T follicular helper cell (primary cell): ENCODE results near the gene NUP62.
"Not testable (repeated sequence)": the region's sequence is repeated elsewhere in the genome, so short reads cannot be mapped to it uniquely, and the experiment has no call there.

Source experiments
- DNase-seq: peaks from one replicate; pipeline ENCODE4 v3.0.0-alpha.2; 2020; ENCODE audit warnings: low read depth

Gene NUP62

GRCh38 chr19:49924881-49925210 lies 4.5 kb downstream of the NUP62 start:
- DNase-seq: not testable (repeated sequence)

GRCh38 chr19:49924004-49924880 lies 5.1 kb downstream of the NUP62 start:
- DNase-seq: no peak

- no peak for DNase-seq
Measured at GRCh38 chr19:49923055-49924003, 6.0 kb downstream of the NUP62 start.

DNA sequence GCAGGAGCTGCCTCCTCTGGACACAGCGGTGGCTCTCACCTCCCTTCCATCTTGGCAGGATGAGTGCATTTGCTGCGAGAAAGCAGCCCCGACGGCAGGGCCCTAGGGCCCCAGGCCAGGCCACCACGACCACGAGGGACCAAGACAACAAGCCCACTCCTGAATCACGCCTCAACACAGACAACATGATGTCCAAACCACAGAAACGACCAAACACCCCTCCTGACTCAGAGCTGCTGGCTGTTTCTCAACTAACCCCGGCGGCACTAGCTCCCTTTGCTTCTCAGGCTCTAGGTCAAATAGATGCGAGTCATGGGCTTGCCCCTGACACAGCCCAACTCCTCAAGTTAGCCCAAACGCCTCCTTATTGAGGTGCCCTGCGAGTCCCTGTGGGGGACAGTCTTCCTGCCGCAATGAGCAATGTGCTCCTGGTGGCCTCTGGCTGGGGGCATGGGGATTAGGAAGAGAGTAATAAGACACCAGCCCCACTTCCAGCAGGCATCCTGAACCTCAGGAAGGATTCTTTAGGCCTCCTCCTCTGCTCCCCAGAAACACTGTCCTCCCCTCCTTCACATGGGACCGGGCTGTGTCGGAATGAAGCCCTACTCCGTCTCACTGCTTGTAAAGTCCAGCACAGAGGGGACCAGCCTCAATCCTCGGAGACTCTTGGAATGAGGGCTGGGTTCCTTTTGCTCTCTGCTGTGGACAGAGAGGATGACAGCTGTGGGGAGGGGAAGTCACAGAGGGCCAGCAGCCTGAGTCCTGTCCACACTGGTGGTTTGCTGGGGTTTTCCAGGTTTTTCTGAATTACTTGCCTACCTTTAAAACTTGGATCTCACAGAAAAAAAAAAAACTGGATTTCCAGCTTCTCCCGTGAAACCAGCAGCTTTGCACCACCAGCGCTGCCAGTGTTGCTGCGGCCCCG lies 7.2 kb downstream of the NUP62 start:
- no peak for DNase-seq

- no peak for DNase-seq
Measured at GRCh38 chr19:49920624-49921363, 8.5 kb downstream of the NUP62 start.

DNA sequence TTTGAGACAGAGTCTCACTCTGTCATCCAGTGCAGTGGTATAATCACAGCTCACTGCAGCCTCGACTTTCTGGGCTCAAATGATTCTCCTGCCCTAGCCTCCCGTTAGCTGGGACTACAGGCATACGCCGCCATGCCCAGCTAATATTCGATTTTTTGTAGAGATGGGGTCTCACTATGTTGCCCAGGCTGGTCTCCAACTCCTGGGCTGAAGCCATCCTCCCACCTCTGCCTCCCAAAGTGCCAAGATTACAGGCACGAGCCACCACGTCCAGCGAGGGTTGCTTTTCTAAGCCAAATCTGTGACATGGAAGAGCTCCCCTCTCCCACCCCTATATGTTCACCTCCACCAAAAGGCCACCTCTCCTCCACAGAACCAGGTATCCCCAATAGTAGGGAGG lies 11.2 kb downstream of the NUP62 start:
- no peak for DNase-seq

- no peak for DNase-seq
Measured at GRCh38 chr19:49916839-49917733, 12.2 kb downstream of the NUP62 start.

- no peak for DNase-seq
Measured at GRCh38 chr19:49915271-49915670, 14.0 kb downstream of the NUP62 start.

- DNase-seq: no peak
Measured at GRCh38 chr19:49913720-49914119, 15.6 kb downstream of the NUP62 start.

DNA sequence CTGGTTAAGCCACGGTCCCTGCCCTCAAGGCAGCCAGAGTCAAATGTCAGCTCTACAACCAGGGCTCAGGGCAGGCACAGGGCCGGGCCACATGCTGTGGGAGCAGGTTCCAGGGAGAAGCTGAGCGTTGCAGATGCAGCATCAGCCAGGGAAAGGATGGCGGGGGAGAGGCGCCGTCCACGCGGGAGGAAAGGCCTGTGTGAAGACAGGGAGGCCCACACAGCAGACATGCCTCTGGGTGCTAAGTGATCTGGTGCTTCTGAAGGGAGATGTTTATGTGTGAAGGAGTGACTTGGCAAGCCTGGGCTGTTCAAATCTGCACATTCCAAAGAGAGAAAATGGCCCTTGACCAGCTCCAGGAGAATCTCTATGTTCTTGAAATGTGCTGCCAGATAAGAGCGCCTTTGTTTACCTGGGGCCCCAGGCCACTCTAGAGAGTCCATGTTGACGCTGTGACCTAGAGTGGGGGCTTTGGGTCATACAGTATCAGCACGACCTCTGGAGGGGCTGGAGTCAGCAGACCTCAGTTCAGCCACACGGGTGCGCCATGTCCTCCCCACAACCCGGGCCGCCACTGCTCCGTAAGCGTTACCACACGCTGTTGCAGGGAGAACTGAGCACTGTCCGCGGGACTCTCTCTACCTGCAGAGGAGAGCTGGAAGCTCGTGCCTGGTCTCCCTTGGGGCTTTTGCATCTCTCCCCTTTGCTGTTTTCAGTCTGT lies 16.2 kb downstream of the NUP62 start:
- no peak for DNase-seq

- no peak for DNase-seq
Measured at GRCh38 chr19:49911381-49912145, 17.7 kb downstream of the NUP62 start.

DNA sequence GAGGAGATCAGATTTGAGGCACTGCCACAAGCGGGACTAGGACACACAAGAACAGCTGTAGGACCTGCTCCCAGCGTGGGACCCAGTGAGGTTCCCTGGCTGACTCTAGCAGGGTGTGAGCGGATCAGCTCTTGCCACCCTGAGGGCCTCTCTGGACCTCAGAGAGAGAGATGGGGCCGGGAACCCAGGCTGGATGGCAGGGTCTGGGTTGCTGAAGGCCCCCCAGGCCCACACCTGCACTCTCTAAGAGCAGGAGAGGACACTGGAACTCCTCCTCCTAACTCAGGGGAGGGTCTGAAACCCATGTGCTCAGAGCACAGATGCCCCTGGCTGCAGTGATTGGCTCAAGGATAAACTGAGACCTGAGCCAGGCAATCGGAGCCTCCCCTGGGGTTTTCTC lies 19.1 kb downstream of the NUP62 start:
- DNase-seq: no peak

GRCh38 chr19:49908480-49909420 lies 20.6 kb downstream of the NUP62 start:
- DNase-seq: no peak

DNA sequence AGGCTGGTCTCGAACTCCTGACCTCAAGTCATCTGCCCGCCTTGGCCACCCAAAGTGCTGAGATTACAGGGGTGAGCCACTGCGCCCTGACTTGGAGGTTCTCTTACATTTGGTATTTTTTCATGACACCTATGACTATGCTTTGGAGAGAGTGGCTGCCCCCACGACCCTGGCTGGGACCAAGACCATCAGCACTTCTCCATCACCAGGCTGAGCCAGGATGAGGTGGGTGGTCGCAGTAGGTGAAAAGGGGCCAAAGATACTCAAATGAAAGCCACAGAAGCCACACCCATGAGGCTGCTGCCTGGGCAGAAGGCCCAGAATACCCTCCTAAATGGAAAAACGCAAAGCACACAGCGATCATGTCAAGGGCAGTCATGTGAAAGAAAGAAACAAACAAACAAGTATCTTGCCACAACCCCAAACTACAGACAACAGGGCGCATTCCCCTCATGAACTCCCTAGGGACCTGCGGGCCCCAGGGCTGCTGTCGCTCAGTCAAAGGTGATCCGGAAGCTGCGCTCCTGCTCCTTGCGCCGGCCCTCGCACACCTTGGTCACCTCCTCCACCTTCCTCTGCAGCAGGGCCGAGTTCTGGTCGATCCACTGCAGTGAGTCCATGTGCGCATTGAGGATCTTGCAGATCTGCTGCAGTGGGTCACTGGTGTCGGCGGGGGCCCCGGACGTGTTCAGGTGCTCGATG lies 21.4 kb downstream of the NUP62 start:
- DNase-seq: no peak

GRCh38 chr19:49906879-49907564 lies 22.3 kb downstream of the NUP62 start:
- DNase-seq: no peak

- DNase-seq: no peak
Measured at GRCh38 chr19:49904136-49904535, 25.2 kb downstream of the NUP62 start.
